Measurements from ENCODE around the gene MYO1D. TPM values are rescaled to one million over a fixed set of nuclear protein-coding genes. Genes with fewer than 3 reads are reported as not detected.

Gene MYO1D
- polyA plus RNA-seq, 4 donors: 62.9 to 80.1 (median 73.6) TPM

- Histone ChIP-seq H3K27me3 (ENCODE audit: control insufficient read depth in 3 of 3, insufficient read depth in 3 of 3, low read length in 3 of 3) (no peaks in the 10 kb centered on the region), H3K4me1 (ENCODE audit: control insufficient read depth in 3 of 3, insufficient read depth in 2 of 3, low read depth in 1 of 3, low read length in 2 of 3) (peaks cover 0 to 36% (median 3%) of the 10 kb centered on the region in 3 donors), H3K4me3 (ENCODE audit: low read depth in 1 of 3, low read length in 3 of 3) (no peak overlapping the region), H3K36me3 (ENCODE audit: control insufficient read depth in 3 of 3, insufficient read depth in 2 of 3, low read depth in 1 of 3, low read length in 3 of 3) (no peaks in the 10 kb centered on the region), H3K27ac (ENCODE audit: low read depth in 1 of 3, low read length in 2 of 3) (peak overlapping the region in 1 of 3 donors; percentile 31), H3K9me3 (ENCODE audit: control insufficient read depth in 2 of 2, insufficient read depth in 1 of 2, low read depth in 1 of 2, low read length in 1 of 2) (no peaks in the 10 kb centered on the region)
- DNase-seq: peak in 1 of 2 donors; percentile 58
- 78 to 91% (median 84%) methylated on average over 1 of the region's 1 CpG for WGBS, 3 donors
- FAIRE-seq: no peak
Measured at GRCh38 chr17:32873114-32873513, 3.8 kb downstream of the MYO1D start.

DNA sequence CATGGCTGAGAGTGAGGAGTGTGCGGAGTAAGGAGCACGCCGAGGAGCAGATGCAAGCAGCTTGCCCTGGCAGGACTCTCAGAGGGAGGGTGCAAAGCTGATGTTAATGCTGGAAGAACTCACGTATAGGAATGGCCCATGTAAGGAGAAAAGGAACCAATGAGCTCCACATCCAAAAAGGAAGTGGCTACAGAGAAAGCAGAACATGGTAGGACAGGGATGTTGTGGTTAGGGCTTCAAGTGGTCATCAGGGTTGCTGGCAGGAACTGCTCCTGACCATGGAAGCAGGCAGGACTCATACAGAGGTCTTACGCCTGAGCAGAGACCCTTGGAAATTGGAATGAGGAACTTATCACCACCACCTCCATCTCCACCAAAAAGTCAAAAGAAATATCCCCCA, 5.2 kb downstream of the MYO1D start:
- H3K27ac ChIP-seq (ENCODE audit: low read depth in 1 of 3, low read length in 2 of 3): no peak overlapping the region
- no peaks in the 10 kb centered on the region for H3K27me3 ChIP-seq (ENCODE audit: control insufficient read depth in 3 of 3, insufficient read depth in 3 of 3, low read length in 3 of 3)
- no peak for FAIRE-seq
- DNase-seq: no peak
- WGBS, 3 donors: 65 to 89% (median 88%) methylated on average over 5 of the region's 5 CpGs
- H3K9me3 ChIP-seq (ENCODE audit: control insufficient read depth in 2 of 2, insufficient read depth in 1 of 2, low read depth in 1 of 2, low read length in 1 of 2): no peaks in the 10 kb centered on the region
- H3K36me3 ChIP-seq (ENCODE audit: control insufficient read depth in 3 of 3, insufficient read depth in 2 of 3, low read depth in 1 of 3, low read length in 3 of 3): no peaks in the 10 kb centered on the region
- no peak overlapping the region for H3K4me3 ChIP-seq (ENCODE audit: low read depth in 1 of 3, low read length in 3 of 3)
- H3K4me1 ChIP-seq (ENCODE audit: control insufficient read depth in 3 of 3, insufficient read depth in 2 of 3, low read depth in 1 of 3, low read length in 2 of 3): peaks cover 0 to 29% (median 0%) of the 10 kb centered on the region in 3 donors

GRCh38 chr17:32870969-32871368, 6.0 kb downstream of the MYO1D start:
- WGBS, 3 donors: 85 to 100% (median 91%) methylated on average over 1 of the region's 1 CpG
- H3K27ac ChIP-seq (ENCODE audit: low read depth in 1 of 3, low read length in 2 of 3): peak overlapping the region in 1 of 3 donors; percentile 24
- no peaks in the 10 kb centered on the region for H3K27me3 ChIP-seq (ENCODE audit: control insufficient read depth in 3 of 3, insufficient read depth in 3 of 3, low read length in 3 of 3)
- H3K4me1 ChIP-seq (ENCODE audit: control insufficient read depth in 3 of 3, insufficient read depth in 2 of 3, low read depth in 1 of 3, low read length in 2 of 3): peaks cover 0 to 28% (median 0%) of the 10 kb centered on the region in 3 donors
- no peak for FAIRE-seq
- no peak for DNase-seq
- no peaks in the 10 kb centered on the region for H3K9me3 ChIP-seq (ENCODE audit: control insufficient read depth in 2 of 2, insufficient read depth in 1 of 2, low read depth in 1 of 2, low read length in 1 of 2)
- no peak overlapping the region for H3K4me3 ChIP-seq (ENCODE audit: low read depth in 1 of 3, low read length in 3 of 3)
- H3K36me3 ChIP-seq (ENCODE audit: control insufficient read depth in 3 of 3, insufficient read depth in 2 of 3, low read depth in 1 of 3, low read length in 3 of 3): no peaks in the 10 kb centered on the region

DNA sequence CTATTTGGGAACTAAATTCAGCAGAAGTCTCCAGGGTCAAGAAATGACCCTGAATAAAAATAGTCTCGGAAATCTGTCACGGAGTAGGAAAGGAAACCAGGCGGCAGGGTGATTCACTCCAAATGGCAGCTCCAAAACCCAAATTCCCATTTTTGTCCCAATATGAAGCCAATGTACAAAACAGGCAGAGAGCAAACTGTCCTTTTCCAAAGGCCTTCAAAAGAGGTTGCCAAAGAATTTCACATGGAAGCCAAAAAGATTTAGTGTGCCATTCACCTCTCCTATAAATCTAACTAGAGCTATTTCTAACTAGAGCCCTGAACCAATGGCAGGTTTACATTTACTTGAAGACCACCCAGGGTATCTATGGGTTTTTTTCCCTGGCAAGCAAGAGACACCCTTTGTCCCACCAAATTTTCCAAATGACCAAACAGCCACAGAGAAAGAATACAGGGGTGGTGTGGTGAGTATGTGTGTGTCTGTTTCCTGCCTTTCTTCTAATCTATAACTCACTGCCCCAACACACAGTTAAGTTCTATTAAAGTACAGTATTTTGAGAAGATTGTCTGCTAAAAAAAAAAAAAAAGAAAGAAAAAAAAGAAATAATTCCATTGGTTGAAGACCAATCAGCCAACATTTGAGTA, 6.8 kb downstream of the MYO1D start:
- peaks cover 0 to 20% (median 0%) of the 10 kb centered on the region in 3 donors for H3K4me1 ChIP-seq (ENCODE audit: control insufficient read depth in 3 of 3, insufficient read depth in 2 of 3, low read depth in 1 of 3, low read length in 2 of 3)
- DNase-seq (no peak), FAIRE-seq (no peak)
- no peak overlapping the region for H3K4me3 ChIP-seq (ENCODE audit: low read depth in 1 of 3, low read length in 3 of 3)
- no peaks in the 10 kb centered on the region for H3K9me3 ChIP-seq (ENCODE audit: control insufficient read depth in 2 of 2, insufficient read depth in 1 of 2, low read depth in 1 of 2, low read length in 1 of 2)
- WGBS, 3 donors: 52 to 82% (median 74%) methylated on average over 3 of the region's 3 CpGs
- H3K27ac ChIP-seq (ENCODE audit: low read depth in 1 of 3, low read length in 2 of 3): no peak overlapping the region
- H3K36me3 ChIP-seq (ENCODE audit: control insufficient read depth in 3 of 3, insufficient read depth in 2 of 3, low read depth in 1 of 3, low read length in 3 of 3): no peaks in the 10 kb centered on the region
- no peaks in the 10 kb centered on the region for H3K27me3 ChIP-seq (ENCODE audit: control insufficient read depth in 3 of 3, insufficient read depth in 3 of 3, low read length in 3 of 3)

GRCh38 chr17:32869345-32870026, 7.4 kb downstream of the MYO1D start:
- Histone ChIP-seq H3K4me3 (ENCODE audit: low read depth in 1 of 3, low read length in 3 of 3) (no peak overlapping the region), H3K27me3 (ENCODE audit: control insufficient read depth in 3 of 3, insufficient read depth in 3 of 3, low read length in 3 of 3) (no peaks in the 10 kb centered on the region), H3K36me3 (ENCODE audit: control insufficient read depth in 3 of 3, insufficient read depth in 2 of 3, low read depth in 1 of 3, low read length in 3 of 3) (no peaks in the 10 kb centered on the region), H3K27ac (ENCODE audit: low read depth in 1 of 3, low read length in 2 of 3) (peak overlapping the region in 2 of 3 donors; percentile 30 to 68), H3K9me3 (ENCODE audit: control insufficient read depth in 2 of 2, insufficient read depth in 1 of 2, low read depth in 1 of 2, low read length in 1 of 2) (no peaks in the 10 kb centered on the region), H3K4me1 (ENCODE audit: control insufficient read depth in 3 of 3, insufficient read depth in 2 of 3, low read depth in 1 of 3, low read length in 2 of 3) (peaks cover 0 to 18% (median 0%) of the 10 kb centered on the region in 3 donors)
- DNase-seq (peak in 1 of 2 donors; percentile 82), FAIRE-seq (no peak)
- WGBS, 3 donors: 36 to 67% (median 54%) methylated on average over 6 of the region's 6 CpGs

DNA sequence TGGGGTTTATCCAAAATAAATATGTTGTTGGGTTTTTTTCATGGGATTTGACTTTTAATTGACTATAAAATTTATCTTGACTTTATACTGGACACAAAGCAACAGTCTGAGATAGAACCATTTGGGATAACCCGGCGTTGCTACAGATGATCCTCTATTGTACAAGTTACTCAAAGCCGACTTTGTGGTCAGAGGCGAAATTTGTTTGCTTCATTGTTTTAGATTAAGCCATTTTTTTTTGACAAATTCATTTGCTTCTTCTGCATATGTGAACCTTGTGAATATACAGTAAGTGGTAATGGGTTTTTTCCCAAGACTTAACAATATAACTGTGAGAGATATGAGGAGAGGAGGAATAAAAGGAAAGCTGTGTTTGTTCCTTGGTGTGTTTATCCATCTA, 11.8 kb downstream of the MYO1D start:
- FAIRE-seq (no peak), DNase-seq (no peak)
- Histone ChIP-seq H3K9me3 (ENCODE audit: control insufficient read depth in 2 of 2, insufficient read depth in 1 of 2, low read depth in 1 of 2, low read length in 1 of 2) (no peaks in the 10 kb centered on the region), H3K4me3 (ENCODE audit: low read depth in 1 of 3, low read length in 3 of 3) (no peak overlapping the region), H3K36me3 (ENCODE audit: control insufficient read depth in 3 of 3, insufficient read depth in 2 of 3, low read depth in 1 of 3, low read length in 3 of 3) (no peaks in the 10 kb centered on the region), H3K27me3 (ENCODE audit: control insufficient read depth in 3 of 3, insufficient read depth in 3 of 3, low read length in 3 of 3) (no peaks in the 10 kb centered on the region), H3K4me1 (ENCODE audit: control insufficient read depth in 3 of 3, insufficient read depth in 2 of 3, low read depth in 1 of 3, low read length in 2 of 3) (peaks cover 0 to 8% (median 7%) of the 10 kb centered on the region in 3 donors), H3K27ac (ENCODE audit: low read depth in 1 of 3, low read length in 2 of 3) (no peak overlapping the region)
- 95 to 98% (median 96%) methylated on average over 4 of the region's 4 CpGs for WGBS, 3 donors

- Histone ChIP-seq H3K4me3 (ENCODE audit: low read depth in 1 of 3, low read length in 3 of 3) (no peak overlapping the region), H3K36me3 (ENCODE audit: control insufficient read depth in 3 of 3, insufficient read depth in 2 of 3, low read depth in 1 of 3, low read length in 3 of 3) (no peaks in the 10 kb centered on the region)
- WGBS, 3 donors: 8 to 47% (median 9%) methylated on average over 1 of the region's 1 CpG
Measured at GRCh38 chr17:32863559-32863958, 13.4 kb downstream of the MYO1D start.

GRCh38 chr17:32862940-32863339, 14.0 kb downstream of the MYO1D start:
- WGBS, 3 donors: 89 to 97% (median 89%) methylated on average over 2 of the region's 2 CpGs
- Histone ChIP-seq H3K4me3 (ENCODE audit: low read depth in 1 of 3, low read length in 3 of 3) (no peak overlapping the region), H3K9me3 (ENCODE audit: control insufficient read depth in 2 of 2, insufficient read depth in 1 of 2, low read depth in 1 of 2, low read length in 1 of 2) (no peaks in the 10 kb centered on the region), H3K4me1 (ENCODE audit: control insufficient read depth in 3 of 3, insufficient read depth in 2 of 3, low read depth in 1 of 3, low read length in 2 of 3) (peaks cover 2 to 8% (median 3%) of the 10 kb centered on the region in 3 donors), H3K27me3 (ENCODE audit: control insufficient read depth in 3 of 3, insufficient read depth in 3 of 3, low read length in 3 of 3) (no peaks in the 10 kb centered on the region), H3K36me3 (ENCODE audit: control insufficient read depth in 3 of 3, insufficient read depth in 2 of 3, low read depth in 1 of 3, low read length in 3 of 3) (no peaks in the 10 kb centered on the region), H3K27ac (ENCODE audit: low read depth in 1 of 3, low read length in 2 of 3) (no peak overlapping the region)
- no peak for FAIRE-seq
- DNase-seq: no peak

More at GRCh38 chr17:32863559-32863958, 13.4 kb downstream of the MYO1D start:
- no peaks in the 10 kb centered on the region for H3K27me3 ChIP-seq (ENCODE audit: control insufficient read depth in 3 of 3, insufficient read depth in 3 of 3, low read length in 3 of 3)
- no peaks in the 10 kb centered on the region for H3K9me3 ChIP-seq (ENCODE audit: control insufficient read depth in 2 of 2, insufficient read depth in 1 of 2, low read depth in 1 of 2, low read length in 1 of 2)
- peaks cover 2 to 8% (median 3%) of the 10 kb centered on the region in 3 donors for H3K4me1 ChIP-seq (ENCODE audit: control insufficient read depth in 3 of 3, insufficient read depth in 2 of 3, low read depth in 1 of 3, low read length in 2 of 3)
- no peak for DNase-seq
- no peak for FAIRE-seq
- no peak overlapping the region for H3K27ac ChIP-seq (ENCODE audit: low read depth in 1 of 3, low read length in 2 of 3)

Data from small intestine (tissue), 7 donors.